ENCODE results near the gene PBX3. TPM values are rescaled to one million over a fixed set of nuclear protein-coding genes. Genes with fewer than 3 reads are reported as not detected.
"Not testable (repeated sequence)": the region's sequence is repeated elsewhere in the genome, so short reads cannot be mapped to it uniquely, and the experiment has no call there.

PBX3 gene
- polyA plus RNA-seq, 3 donors, result 23.7 to 28.7 (median 24.4) TPM

GRCh38 chr9:125820100-125820804, 73.1 kb downstream of the PBX3 start:
- DNase-seq, result no peak

GRCh38 chr9:125821078-125821477, 73.9 kb downstream of the PBX3 start:
- no peak for DNase-seq

- no peak for DNase-seq
Measured at GRCh38 chr9:125822160-125822559, 75.0 kb downstream of the PBX3 start.

- no peak for DNase-seq
Measured at GRCh38 chr9:125822902-125823301, 75.7 kb downstream of the PBX3 start.

GRCh38 chr9:125823874-125824406, 76.8 kb downstream of the PBX3 start:
- not testable (repeated sequence) for DNase-seq

- DNase-seq, result no peak
Measured at GRCh38 chr9:125825762-125826161, 78.6 kb downstream of the PBX3 start.

- no peak for DNase-seq
Measured at GRCh38 chr9:125826850-125827249, 79.7 kb downstream of the PBX3 start.

- no peak for DNase-seq
Measured at GRCh38 chr9:125829743-125830142, 82.6 kb downstream of the PBX3 start.

- DNase-seq, result no peak
Measured at GRCh38 chr9:125831054-125831453, 83.9 kb downstream of the PBX3 start.

GRCh38 chr9:125831616-125832015, 84.4 kb downstream of the PBX3 start:
- no peak for DNase-seq

- DNase-seq, result no peak
Measured at GRCh38 chr9:125835655-125836054, 88.5 kb downstream of the PBX3 start.

GRCh38 chr9:125839317-125839716, 92.1 kb downstream of the PBX3 start:
- no peak for DNase-seq

GRCh38 chr9:125841444-125841843, 94.3 kb downstream of the PBX3 start:
- DNase-seq, result no peak

- no peak for DNase-seq
Measured at GRCh38 chr9:125842242-125842641, 95.1 kb downstream of the PBX3 start.

GRCh38 chr9:125843646-125844045, 96.5 kb downstream of the PBX3 start:
- peak; percentile 46 for DNase-seq

- no peak for DNase-seq
Measured at GRCh38 chr9:125844611-125845010, 97.4 kb downstream of the PBX3 start.

- DNase-seq, result no peak
Measured at GRCh38 chr9:125845271-125845808, 98.2 kb downstream of the PBX3 start.

GRCh38 chr9:125847735-125848134, 100.6 kb downstream of the PBX3 start:
- no peak for DNase-seq

GRCh38 chr9:125850106-125850632, 103.0 kb downstream of the PBX3 start:
- no peak for DNase-seq

- DNase-seq, result no peak
Measured at GRCh38 chr9:125850763-125851162, 103.6 kb downstream of the PBX3 start.

- DNase-seq, result no peak
Measured at GRCh38 chr9:125851979-125852378, 104.8 kb downstream of the PBX3 start.

- DNase-seq, result no peak
Measured at GRCh38 chr9:125852386-125852785, 105.2 kb downstream of the PBX3 start.

GRCh38 chr9:125854553-125855275, 107.5 kb downstream of the PBX3 start:
- DNase-seq, result no peak
